HS-27A (cell line): ENCODE results near the gene ANKRD30B.
"Not testable (repeated sequence)": the region's sequence is repeated elsewhere in the genome, so short reads cannot be mapped to it uniquely, and the experiment has no call there.

Source experiments
- DNase-seq: peaks from one replicate; pipeline ENCODE4 v3.0.0-alpha.2; 2012; ENCODE audit warnings: low read depth, missing footprints

Gene ANKRD30B

GRCh38 chr18:14747513-14748474 is at the start of gene ANKRD30B:
Gene ANKRD30B, plus strand, starts transcription at chr18:14748172. Its CDS starts 248 bp downstream, at chr18:14748420.
- DNase-seq = no peak

- DNase-seq = not testable (repeated sequence)
These were observed 46.5 kb upstream of the ANKRD30B start for GRCh38 chr18:14701286-14702040.

GRCh38 chr18:14709761-14710160 is 38.2 kb upstream of the ANKRD30B start:
- not testable (repeated sequence) for DNase-seq

GRCh38 chr18:14721569-14721968 is 26.4 kb upstream of the ANKRD30B start:
- not testable (repeated sequence) for DNase-seq

- DNase-seq = not testable (repeated sequence)
These were observed 8.9 kb upstream of the ANKRD30B start for GRCh38 chr18:14739056-14739455.

GRCh38 chr18:14746897-14747296 is 1.1 kb upstream of the ANKRD30B start:
- DNase-seq = no peak

- no peak for DNase-seq
These were observed 524 bp downstream of the ANKRD30B start for GRCh38 chr18:14748496-14748895.

GRCh38 chr18:14763566-14763965 is 15.6 kb downstream of the ANKRD30B start:
- not testable (repeated sequence) for DNase-seq

DNA sequence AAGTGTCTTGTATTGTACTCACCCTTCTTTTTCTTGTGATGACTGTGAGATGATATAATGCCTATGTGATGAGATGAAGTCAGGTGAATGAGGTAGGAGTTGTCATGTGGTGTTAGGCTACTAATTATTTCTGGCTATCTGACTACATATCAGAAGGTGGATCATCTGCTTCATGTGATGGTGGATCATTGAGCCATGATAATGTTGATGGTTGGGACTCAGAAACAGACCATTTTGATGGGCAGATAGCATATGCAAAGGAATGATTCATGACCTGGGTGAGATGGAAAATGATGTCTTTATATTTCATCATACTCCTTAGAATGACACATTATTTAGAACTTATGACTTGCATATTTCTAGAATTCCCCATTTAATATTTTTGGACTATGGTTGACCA is 19.5 kb downstream of the ANKRD30B start:
- peak; percentile 62 for DNase-seq

DNA sequence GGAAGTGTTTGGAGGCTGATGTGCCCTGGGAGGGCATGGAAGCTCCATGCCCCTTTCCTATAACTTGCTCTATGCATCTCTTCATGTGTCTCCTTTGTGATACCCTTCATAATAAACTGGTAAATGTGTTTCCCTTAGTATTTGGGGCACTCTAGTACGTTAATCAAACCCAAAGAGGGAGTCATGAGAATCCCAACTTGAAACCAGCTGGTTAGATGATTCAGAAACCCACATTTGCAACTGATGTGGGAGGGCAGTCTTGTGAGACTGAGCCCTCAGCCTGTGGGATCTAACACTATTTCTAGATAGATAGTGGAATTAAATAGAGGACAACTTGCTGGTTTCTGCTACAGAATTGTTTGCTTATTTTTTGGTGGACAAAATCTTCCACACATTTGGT is 20.3 kb downstream of the ANKRD30B start:
- peak; percentile 34 for DNase-seq

DNA sequence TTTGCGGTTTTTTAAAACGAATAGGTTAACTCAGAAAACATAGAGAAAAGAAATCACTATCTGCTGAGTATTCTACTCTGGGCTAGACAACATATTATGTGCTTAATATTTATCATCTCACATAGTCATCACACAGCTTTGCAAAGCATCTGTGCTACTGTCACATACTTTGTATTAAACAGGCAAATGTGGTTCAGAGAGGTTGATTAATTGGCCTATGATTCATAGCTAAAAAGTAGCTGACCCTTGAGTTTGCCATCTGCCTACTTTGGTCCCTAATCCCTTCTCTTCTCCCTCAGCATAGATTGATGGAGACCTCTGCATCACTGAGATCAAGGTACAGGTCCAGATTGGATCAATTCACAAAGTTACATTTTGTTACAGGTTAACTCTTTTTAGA is 21.4 kb downstream of the ANKRD30B start:
- peak; percentile 35 for DNase-seq

DNA sequence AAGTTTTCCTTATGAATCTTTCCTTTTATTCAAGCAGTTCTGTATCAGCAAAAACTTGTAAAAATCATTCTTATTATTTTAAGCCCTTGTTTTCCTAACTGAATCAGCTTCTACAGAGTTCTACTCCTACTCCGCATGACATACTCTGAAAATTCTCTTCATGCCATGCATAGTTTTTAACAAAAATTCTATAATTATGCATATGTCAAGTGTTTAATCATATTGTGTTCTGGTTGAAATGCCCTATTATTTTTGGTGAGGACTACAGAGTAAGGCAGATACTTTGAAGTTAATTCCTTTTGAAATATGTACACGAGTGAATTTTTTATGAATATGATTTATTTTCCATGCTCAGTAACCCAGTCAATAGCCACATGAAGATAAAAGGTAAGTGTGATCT is 28.8 kb downstream of the ANKRD30B start:
- peak; percentile 71 for DNase-seq

- DNase-seq = no peak
These were observed 33.7 kb downstream of the ANKRD30B start for GRCh38 chr18:14781671-14782070.

DNA sequence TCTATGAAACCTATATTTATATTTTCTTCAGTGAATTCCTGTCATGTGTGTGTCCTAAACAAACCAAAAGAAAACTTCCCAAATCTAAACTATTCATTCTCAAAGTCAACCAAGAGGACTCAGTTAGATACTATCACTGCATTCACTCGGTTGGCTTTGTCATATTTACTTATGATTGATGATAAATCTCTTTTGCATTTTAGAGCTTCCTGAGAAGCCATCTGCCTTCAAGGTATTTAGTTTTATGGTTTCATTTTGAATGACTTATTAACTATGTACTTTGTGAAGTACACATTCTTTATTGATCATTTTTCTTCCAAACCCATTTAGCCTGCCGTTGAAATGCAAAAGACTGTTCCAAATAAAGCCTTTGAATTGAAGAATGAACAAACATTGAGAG is 36.2 kb downstream of the ANKRD30B start:
- no peak for DNase-seq

GRCh38 chr18:14796876-14797275 is 48.9 kb downstream of the ANKRD30B start:
- DNase-seq = not testable (repeated sequence)

DNA sequence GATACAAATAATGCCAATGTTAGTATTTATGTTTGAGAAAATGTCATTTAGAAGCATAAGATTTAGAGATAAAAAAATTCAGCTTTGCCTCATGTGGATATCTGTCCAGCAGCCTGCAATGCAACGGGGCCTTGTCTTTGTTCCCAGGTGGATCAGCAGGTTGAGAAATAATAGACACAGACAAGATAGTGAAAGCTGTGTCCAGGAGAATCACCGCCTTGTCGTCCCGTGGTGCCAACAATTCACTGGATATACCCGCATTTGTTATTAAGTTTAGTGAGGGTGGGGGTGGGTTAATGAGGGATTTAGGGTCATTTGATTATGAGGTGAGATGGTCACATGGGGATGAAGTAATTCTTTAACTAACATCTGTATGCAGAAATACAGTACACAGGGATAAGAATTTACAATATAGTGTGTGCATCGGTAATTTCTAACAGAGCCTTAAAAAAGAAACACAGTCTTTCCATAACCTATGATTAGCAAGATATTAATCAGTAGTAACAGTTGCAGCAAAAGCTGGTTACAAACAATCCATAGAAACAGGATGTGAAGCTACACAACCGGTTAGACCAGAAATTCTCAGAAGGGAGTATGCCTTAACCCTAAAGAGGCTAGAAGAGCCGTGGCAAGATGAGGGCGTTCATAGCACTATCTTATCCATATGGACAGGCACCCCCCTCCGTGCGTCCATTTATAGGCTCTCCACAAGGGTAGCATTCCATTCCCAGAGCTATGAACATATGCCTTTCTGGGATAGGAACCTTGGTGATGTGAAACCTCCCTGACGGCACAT is 50.2 kb downstream of the ANKRD30B start:
- not testable (repeated sequence) for DNase-seq

GRCh38 chr18:14811081-14811480 is 63.1 kb downstream of the ANKRD30B start:
- DNase-seq = not testable (repeated sequence)

DNA sequence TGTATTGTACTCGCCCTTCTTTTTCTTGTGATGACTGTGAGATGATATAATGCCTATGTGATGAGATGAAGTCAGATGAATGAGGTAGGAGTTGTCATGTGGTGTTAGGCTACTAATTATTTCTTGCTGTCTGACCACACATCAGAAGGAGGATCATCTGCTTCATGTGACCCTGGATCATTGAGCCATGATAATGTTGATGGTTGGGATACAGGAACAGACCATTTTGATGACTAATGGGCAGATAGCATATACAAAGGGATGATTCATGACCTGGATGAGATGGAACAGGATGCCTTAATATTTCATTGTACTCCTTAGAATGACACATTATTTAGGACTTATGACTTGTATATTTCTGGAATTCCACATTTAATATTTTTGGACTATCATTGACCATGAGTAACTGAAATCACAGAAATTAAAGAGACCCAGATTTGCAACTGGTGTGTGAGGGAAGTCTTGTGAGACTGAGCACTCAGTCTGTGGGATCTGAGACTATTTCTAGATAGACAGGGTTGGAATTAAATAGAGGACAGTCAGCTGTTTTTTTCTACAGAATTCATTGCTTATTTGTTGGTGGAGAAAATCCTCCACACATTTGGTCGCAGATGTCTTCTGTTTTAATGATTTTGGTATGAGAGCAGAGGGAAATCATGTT is 79.1 kb downstream of the ANKRD30B start:
- peak; percentile 90 for DNase-seq

DNA sequence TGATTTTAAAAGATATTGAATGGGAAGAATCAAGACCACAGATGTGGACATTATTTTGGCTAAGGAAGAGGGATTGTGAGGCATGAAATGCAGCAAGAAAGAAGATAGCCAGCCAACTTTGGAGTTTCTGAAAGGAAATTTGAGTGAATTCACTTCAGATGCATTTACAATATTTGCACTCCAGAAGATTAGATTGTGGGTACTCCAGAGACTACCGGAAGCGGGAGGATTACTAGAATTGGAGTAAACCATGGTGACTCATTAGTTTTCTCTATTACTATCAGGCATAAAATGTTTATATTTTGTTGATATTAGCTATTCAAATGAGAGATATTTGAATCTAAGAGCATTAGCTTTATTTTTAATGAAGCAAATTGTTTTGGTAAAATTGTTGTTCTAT is 93.6 kb downstream of the ANKRD30B start:
- DNase-seq = not testable (repeated sequence)

DNA sequence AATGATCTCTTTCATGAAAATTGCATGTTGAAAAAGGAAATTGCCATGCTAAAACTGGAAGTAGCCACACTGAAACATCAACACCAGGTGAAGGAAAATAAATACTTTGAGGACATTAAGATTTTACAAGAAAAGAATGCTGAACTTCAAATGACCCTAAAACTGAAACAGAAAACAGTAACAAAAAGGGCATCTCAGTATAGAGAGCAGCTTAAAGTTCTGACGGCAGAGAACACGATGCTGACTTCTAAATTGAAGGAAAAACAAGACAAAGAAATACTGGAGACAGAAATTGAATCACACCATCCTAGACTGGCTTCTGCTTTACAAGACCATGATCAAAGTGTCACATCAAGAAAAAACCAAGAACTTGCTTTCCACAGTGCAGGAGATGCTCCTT is 103.6 kb downstream of the ANKRD30B start:
- not testable (repeated sequence) for DNase-seq

DNA sequence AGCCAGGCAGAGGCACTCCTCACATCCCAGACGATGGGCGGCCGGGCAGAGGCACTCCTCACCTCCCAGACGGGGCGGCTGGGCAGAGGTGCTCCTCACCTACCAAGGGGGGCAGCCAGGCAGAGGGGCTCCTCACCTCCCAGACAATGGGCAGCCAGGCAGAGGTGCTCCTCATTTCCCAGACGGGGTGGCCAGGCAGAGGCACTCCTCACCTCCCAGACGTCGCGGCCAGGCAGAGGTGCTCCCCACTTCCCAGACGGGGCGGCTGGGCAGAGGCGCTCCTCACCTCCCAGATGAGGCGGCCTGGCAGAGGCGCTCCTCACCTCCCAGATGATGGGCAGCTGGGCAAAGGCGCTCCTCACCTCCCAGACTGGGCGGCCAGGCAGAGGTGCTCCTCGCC is 107.7 kb downstream of the ANKRD30B start:
- DNase-seq = not testable (repeated sequence)
